Karpas-422 (cell line): ENCODE measurements around the gene DARS1. TPM values are rescaled to one million over a fixed set of nuclear protein-coding genes. Genes with fewer than 3 reads are reported as not detected.
A peak's percentile ranks its signal among the peaks of the same experiment; 100 is the strongest.

Experiments used
- DNase-seq: peaks from one replicate; pipeline ENCODE4 v3.0.0-alpha.2; 2015
- H2AFZ ChIP-seq: fragments of 200-600 bp; sonication (generic); 2 replicates; pipeline ENCODE4 v1.6.1; 2014; ENCODE audit warnings: antibody characterized with exemption, low read length, mixed read lengths
- H3K27ac ChIP-seq: fragments of 200-600 bp; sonication (generic); 2 replicates; pipeline ENCODE4 v1.5.1; 2014; ENCODE audit warnings: mild to moderate bottlenecking, low read length, moderate library complexity
- H3K27me3 ChIP-seq: fragments of 200-600 bp; sonication (generic); 2 replicates; pipeline ENCODE4 v1.6.1; 2014; ENCODE audit warnings: low read length, mixed read lengths
- H3K36me3 ChIP-seq: fragments of 200-600 bp; sonication (generic); 2 replicates; pipeline ENCODE4 v1.6.1; 2014; ENCODE audit warnings: low read length, mixed read lengths; ENCODE audit not compliant: insufficient read depth
- H3K4me1 ChIP-seq: fragments of 200-600 bp; sonication (generic); 2 replicates; pipeline ENCODE4 v1.6.1; 2014; ENCODE audit warnings: mild to moderate bottlenecking, low read length, mixed read lengths
- H3K4me2 ChIP-seq: fragments of 200-600 bp; sonication (generic); 2 replicates; pipeline ENCODE4 v1.6.1; 2014; ENCODE audit warnings: low read length, low read depth, mild to moderate bottlenecking; ENCODE audit not compliant: poor library complexity, severe bottlenecking
- H3K4me3 ChIP-seq: fragments of 200-600 bp; sonication (generic); 2 replicates; pipeline ENCODE4 v1.5.1; 2014; ENCODE audit warnings: mild to moderate bottlenecking, antibody characterized with exemption, low read length, mixed read lengths
- H3K79me2 ChIP-seq: fragments of 200-600 bp; sonication (generic); 2 replicates; pipeline ENCODE4 v1.6.1; 2014; ENCODE audit warnings: mild to moderate bottlenecking, low read length, mixed read lengths
- H3K9ac ChIP-seq: fragments of 200-600 bp; sonication (generic); 2 replicates; pipeline ENCODE4 v1.6.0; 2014; ENCODE audit warnings: low read length
- H3K9me2 ChIP-seq: fragments of 200-600 bp; sonication (generic), shearing (Covaris generic); replicated peaks from 2 replicates; pipeline ENCODE4 v1.6.0; 2014; ENCODE audit warnings: mild to moderate bottlenecking, low read length, moderate library complexity; ENCODE audit not compliant: insufficient read depth
- H3K9me3 ChIP-seq: fragments of 300-700, 200-600 bp; sonication (generic); 2 replicates; pipeline ENCODE4 v1.6.1; 2014; ENCODE audit warnings: low read length, mixed read lengths
- H4K20me1 ChIP-seq: fragments of 200-600 bp; sonication (generic); 2 replicates; pipeline ENCODE4 v1.6.1; 2014; ENCODE audit warnings: mild to moderate bottlenecking, antibody characterized with exemption, low read length, low read depth; ENCODE audit not compliant: insufficient read depth
- total RNA-seq: library from RNA; depleted of rRNA; stranded (reverse); fragments of >200 nt; shearing (Covaris generic); gene quantifications from 2 replicates; pipeline ENCODE4 v1.2.3, GENCODE V29; 2014; ENCODE audit warnings: low replicate concordance

The DARS1 gene
- total RNA-seq, 1 experiment from 2014 or later = 185 TPM

DNA sequence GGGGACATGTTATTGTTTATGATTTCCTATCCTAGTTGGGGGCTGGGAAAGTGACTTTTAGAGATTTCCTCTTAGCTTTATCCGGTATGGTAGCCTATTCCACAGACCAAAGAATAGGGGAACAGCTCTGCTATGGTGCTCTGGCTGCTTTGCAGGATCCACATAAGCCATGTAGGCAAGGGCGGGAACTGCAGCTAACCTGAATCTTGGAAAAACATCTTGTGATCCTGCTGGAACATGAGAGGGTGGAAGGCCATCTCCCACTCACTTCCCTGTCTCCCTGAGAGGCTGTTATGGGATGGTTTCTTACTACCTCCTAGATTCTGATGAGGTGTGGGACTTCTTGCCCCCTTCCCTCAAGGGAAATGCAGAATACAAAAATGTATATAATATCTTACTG, 2.0 kb upstream of the DARS1 start:
- Histone ChIP-seq H3K36me3 (peaks cover 11% of the 10 kb centered on the region), H3K9me2 (no peaks in the 10 kb centered on the region), H3K9ac (no peak overlapping the region), H3K4me1 (peaks cover 31% of the 10 kb centered on the region), H3K4me3 (no peak overlapping the region), H3K27me3 (no peaks in the 10 kb centered on the region), H3K4me2 (no peak overlapping the region), H3K9me3 (no peaks in the 10 kb centered on the region), H4K20me1 (no peaks in the 10 kb centered on the region), H3K79me2 (peaks cover 26% of the 10 kb centered on the region), H3K27ac (no peak overlapping the region), H2AFZ (no peak overlapping the region)
- DNase-seq = no peak

DNA sequence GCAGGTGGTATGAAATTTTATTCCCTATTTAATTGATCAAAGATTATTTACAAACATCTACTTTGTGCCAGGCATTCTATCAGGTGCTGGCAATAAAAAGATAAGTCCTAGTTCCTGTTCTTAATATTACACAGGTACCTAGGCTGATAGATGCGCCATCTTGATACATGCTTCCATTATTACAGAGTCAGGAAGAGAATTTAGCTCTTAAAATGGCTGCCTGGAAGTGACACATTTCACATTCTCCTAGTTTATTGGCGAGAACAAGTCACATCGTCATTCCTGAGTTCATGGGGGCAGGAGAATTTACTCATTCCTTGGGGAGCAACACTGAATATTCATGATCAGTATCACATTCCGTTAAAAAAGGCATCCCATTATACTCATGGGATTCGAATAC, 1.1 kb upstream of the DARS1 start:
- H3K79me2 ChIP-seq = peaks cover 36% of the 10 kb centered on the region
- H2AFZ ChIP-seq = 0 out of 2 replicates have a peak overlapping the region, but pooled peaks have one; percentile 99
- H3K27me3 ChIP-seq = no peaks in the 10 kb centered on the region
- peak overlapping the region; percentile 94 for H3K4me2 ChIP-seq
- no peaks in the 10 kb centered on the region for H3K9me3 ChIP-seq
- DNase-seq = no peak
- peak overlapping the region; percentile 78 for H3K4me3 ChIP-seq
- H3K4me1 ChIP-seq = peaks cover 39% of the 10 kb centered on the region
- H3K9ac ChIP-seq = peak overlapping the region; percentile 89
- H3K27ac ChIP-seq = no peak overlapping the region
- H3K9me2 ChIP-seq = no peaks in the 10 kb centered on the region
- H3K36me3 ChIP-seq = peaks cover 19% of the 10 kb centered on the region
- H4K20me1 ChIP-seq = no peaks in the 10 kb centered on the region

DNA sequence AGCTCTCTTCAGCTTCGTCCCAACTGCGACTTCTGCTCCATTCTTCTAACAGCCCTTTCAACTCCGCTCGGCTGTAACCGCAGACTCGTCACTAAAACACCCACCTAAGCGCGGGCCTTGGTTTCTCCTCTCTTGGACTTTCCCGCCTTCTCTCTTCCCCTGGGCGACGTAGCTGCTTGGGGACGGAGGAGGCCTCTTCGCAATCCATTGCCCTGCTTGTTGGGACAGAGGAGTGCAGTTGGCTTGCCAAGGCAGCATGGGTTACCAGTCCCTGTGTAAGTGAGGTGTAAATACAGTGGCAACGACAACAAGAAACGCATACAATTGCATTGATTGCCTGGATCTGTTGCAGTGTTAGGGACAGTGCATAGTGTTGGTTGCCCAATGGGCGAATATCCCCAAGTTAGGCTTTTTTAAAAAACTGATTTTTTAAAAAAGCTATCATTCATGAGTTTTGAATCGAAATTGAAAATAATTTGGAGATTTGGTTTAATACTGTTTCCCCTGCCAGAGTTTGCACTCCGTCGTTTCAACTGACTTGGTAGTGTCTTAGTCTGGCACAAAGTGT, 484 bp upstream of the DARS1 start:
- DNase-seq = peak; percentile 79
- peak overlapping the region; percentile 89 for H3K9ac ChIP-seq
- H3K27ac ChIP-seq = peak overlapping the region; percentile 14; the same call in 1 of the 2 replicates
- peaks cover 42% of the 10 kb centered on the region for H3K79me2 ChIP-seq
- peaks cover 45% of the 10 kb centered on the region for H3K4me1 ChIP-seq
- H3K4me2 ChIP-seq = peak overlapping the region; percentile 94
- H3K27me3 ChIP-seq = no peaks in the 10 kb centered on the region
- H4K20me1 ChIP-seq = no peaks in the 10 kb centered on the region
- no peaks in the 10 kb centered on the region for H3K9me2 ChIP-seq
- H2AFZ ChIP-seq = peak overlapping the region; percentile 99
- H3K4me3 ChIP-seq = peak overlapping the region; percentile 78
- peaks cover 25% of the 10 kb centered on the region for H3K36me3 ChIP-seq
- no peaks in the 10 kb centered on the region for H3K9me3 ChIP-seq

DNA sequence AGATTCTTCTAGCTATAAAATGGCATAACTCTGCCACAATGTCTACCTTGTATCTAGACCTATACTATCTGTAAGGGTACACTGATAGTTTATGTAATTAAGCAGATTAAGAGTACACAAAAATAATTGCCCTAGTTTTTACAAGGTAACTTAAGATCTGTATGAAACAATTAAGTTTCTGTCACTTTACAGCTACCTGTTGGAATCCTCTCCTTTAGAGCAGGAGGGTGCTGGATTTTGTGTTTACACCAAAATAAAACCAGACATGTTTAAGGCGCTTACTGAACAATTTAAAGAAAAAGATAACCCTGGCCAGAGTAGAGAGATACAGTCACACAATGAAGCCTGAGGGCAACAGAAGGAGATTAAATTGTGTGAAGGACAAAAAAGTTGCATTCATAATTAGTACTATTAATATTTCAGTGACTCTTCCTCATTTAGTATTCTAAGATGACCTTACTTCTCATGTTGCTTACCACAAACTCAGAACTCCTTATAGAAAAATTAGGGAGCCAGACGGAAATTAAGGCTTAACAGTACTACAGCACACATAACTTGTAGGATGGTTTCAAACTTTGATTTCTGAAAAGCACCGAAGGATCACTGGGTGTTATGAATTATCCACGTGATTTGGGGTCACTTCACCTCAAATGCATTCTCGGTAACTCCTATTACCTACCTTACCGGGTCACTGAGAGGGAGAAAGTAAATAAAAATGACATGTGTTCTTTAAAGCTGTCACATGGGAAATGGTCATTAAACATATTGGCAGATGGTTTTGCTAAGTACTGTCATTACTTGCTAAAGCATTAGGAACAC, 1.0 kb downstream of the DARS1 start:
- H3K27me3 ChIP-seq = no peaks in the 10 kb centered on the region
- H3K79me2 ChIP-seq = peaks cover 57% of the 10 kb centered on the region
- peak overlapping the region; percentile 78 for H3K4me3 ChIP-seq
- H3K9me3 ChIP-seq = no peaks in the 10 kb centered on the region
- H4K20me1 ChIP-seq = no peaks in the 10 kb centered on the region
- peak overlapping the region; percentile 81 for H3K27ac ChIP-seq
- H3K9ac ChIP-seq = peak overlapping the region; percentile 89
- H3K36me3 ChIP-seq = peaks cover 32% of the 10 kb centered on the region
- peak overlapping the region; percentile 94 for H3K4me2 ChIP-seq
- H3K4me1 ChIP-seq = peaks cover 58% of the 10 kb centered on the region
- peak overlapping the region; percentile 62; the same call in 1 of the 2 replicates for H2AFZ ChIP-seq
- H3K9me2 ChIP-seq = no peaks in the 10 kb centered on the region
- DNase-seq = no peak

DNA sequence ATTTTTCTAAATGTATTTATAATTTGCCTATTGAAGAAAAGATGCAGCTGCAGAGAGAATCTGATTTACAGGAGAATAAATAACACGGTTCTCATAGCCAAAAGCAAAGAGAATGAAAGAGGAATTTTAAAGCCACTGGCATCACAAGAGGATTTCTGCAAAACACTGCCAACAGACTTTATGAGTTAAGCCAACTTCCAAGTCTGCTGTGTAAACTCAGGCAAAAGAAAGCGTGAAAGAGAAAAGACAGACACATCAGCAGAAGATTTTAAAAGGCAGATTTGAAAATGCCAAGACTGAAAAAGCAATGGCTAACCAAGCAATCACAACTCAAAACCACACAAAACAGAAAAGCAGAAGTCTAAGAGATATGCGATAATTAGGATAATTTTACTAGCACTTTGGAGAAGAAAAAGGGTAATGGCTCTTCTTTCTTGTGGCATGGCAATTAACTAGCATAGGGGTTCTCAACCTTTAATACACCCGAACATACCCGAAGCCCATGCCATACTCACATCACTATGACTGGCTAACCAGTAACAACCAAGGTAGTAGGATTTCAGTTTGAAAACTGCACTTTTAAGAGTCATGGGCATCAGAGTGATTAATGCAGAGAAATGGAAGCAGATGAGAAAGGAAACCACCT, 4.9 kb downstream of the DARS1 start:
- Histone ChIP-seq H3K27me3 (no peaks in the 10 kb centered on the region), H3K4me1 (peaks cover 53% of the 10 kb centered on the region), H3K9me3 (no peaks in the 10 kb centered on the region), H3K79me2 (peaks cover 83% of the 10 kb centered on the region), H2AFZ (no peak overlapping the region), H3K27ac (peak overlapping the region; percentile 61), H4K20me1 (no peaks in the 10 kb centered on the region), H3K9ac (peak overlapping the region; percentile 23), H3K9me2 (no peaks in the 10 kb centered on the region), H3K4me3 (no peak overlapping the region), H3K36me3 (peaks cover 53% of the 10 kb centered on the region), H3K4me2 (peak overlapping the region; percentile 37)
- DNase-seq = no peak

GRCh38 chr2:135975702-135976101, 9.7 kb downstream of the DARS1 start:
- no peak overlapping the region for H3K4me3 ChIP-seq
- H4K20me1 ChIP-seq = no peaks in the 10 kb centered on the region
- peaks cover 20% of the 10 kb centered on the region for H3K4me1 ChIP-seq
- H3K9me3 ChIP-seq = no peaks in the 10 kb centered on the region
- H3K9me2 ChIP-seq = no peaks in the 10 kb centered on the region
- H3K27me3 ChIP-seq = no peaks in the 10 kb centered on the region
- no peak for DNase-seq
- no peak overlapping the region for H2AFZ ChIP-seq
- H3K36me3 ChIP-seq = peaks cover 53% of the 10 kb centered on the region
- peaks cover 83% of the 10 kb centered on the region for H3K79me2 ChIP-seq
- 0 out of 2 replicates have a peak overlapping the region, but pooled peaks have one; percentile 16 for H3K27ac ChIP-seq
- H3K9ac ChIP-seq = no peak overlapping the region
- H3K4me2 ChIP-seq = no peak overlapping the region

- Histone ChIP-seq H3K4me3 (no peak overlapping the region), H4K20me1 (no peaks in the 10 kb centered on the region), H3K36me3 (peaks cover 51% of the 10 kb centered on the region), H3K9me3 (no peaks in the 10 kb centered on the region), H3K27me3 (no peaks in the 10 kb centered on the region), H3K4me2 (no peak overlapping the region), H3K9me2 (no peaks in the 10 kb centered on the region), H3K79me2 (peaks cover 85% of the 10 kb centered on the region), H3K27ac (no peak overlapping the region), H2AFZ (no peak overlapping the region), H3K4me1 (peaks cover 27% of the 10 kb centered on the region), H3K9ac (no peak overlapping the region)
- DNase-seq = no peak
Observed at GRCh38 chr2:135974036-135974435, 11.4 kb downstream of the DARS1 start.
